HepG2 (cell line): Measurements from ENCODE around the gene SYNE1. TPM values are rescaled to one million over a fixed set of nuclear protein-coding genes. Genes with fewer than 3 reads are reported as not detected.

ENCODE experiments used
- ATAC-seq: fragments of 200-7000 bp; cut with Tn5 transposase; 3 replicates; pipeline ENCODE4 v1.9.1; 2020; ENCODE audit warnings: mild to moderate bottlenecking, moderate library complexity
- BruUV-seq: library from RNA; stranded (reverse); fragments of 400-500 nt; replicated peaks from 2 replicates; lab custom pipeline; 2021; lab: Mats Ljungman, UMichigan
- CTCF ChIA-PET: fragments of 300-600 bp; formaldehyde crosslinking; extraction: SDS; loops from one replicate; lab custom pipeline; 2021; ENCODE audit warnings: low total read pairs, inconsistent platforms, low intra/inter-chr PET ratio; lab: Yijun Ruan, JAX
- POLR2A ChIA-PET: fragments of 350-600 bp; sonication (Branson Sonifier 250); formaldehyde crosslinking; loops from one replicate; lab custom pipeline; 2020; ENCODE audit warnings: antibody characterized with exemption, inconsistent platforms; lab: Yijun Ruan, JAX
- DNase-seq: peaks from one replicate; pipeline ENCODE4 v3.0.0-alpha.2; 2015; ENCODE audit warnings: low spot score
- FAIRE-seq: peaks from 3 replicates; lab custom pipeline; 2011; peaks lifted over from hg19 to GRCh38; lab: Jason Lieb, UNC
- H2AFZ ChIP-seq: one replicate; pipeline ENCODE4 v1.6.1; 2011; ENCODE audit warnings: low read length, inconsistent platforms
- H3K27ac ChIP-seq: fragments of 300-600 bp; 3 replicates; pipeline ENCODE4 v1.8.0; 2011; ENCODE audit warnings: mixed run types, mild to moderate bottlenecking, mixed read lengths, low read length, inconsistent platforms; ENCODE audit not compliant: insufficient read depth; ENCODE audit errors: extremely low read length
- H3K27me3 ChIP-seq, 2 experiments: fragments of 200-600 bp in 1 of 2; 2 replicates in 1 of 2; 3 replicates in 1 of 2; pipeline versions ENCODE4 v1.6.0 to v1.8.0; 2011; ENCODE audit warnings: low read length in 2 of 2, mild to moderate bottlenecking in 2 of 2, moderate library complexity in 2 of 2, inconsistent platforms in 1 of 2; ENCODE audit not compliant: insufficient read depth in 2 of 2, control insufficient read depth in 1 of 2
- H3K36me3 ChIP-seq, 2 experiments: fragments of 200-600 bp in 1 of 2; replicated peaks in 1 of 2; 2 replicates in 1 of 2; 3 replicates in 1 of 2; pipeline versions ENCODE4 v1.5.1 to v1.8.0; 2011; ENCODE audit warnings: low read length in 2 of 2, inconsistent platforms in 1 of 2; ENCODE audit not compliant: insufficient read depth in 2 of 2, control insufficient read depth in 1 of 2
- H3K4me1 ChIP-seq: 2 replicates; pipeline ENCODE4 v1.5.1; 2012; ENCODE audit warnings: low read length, inconsistent platforms; ENCODE audit not compliant: insufficient read depth
- H3K4me2 ChIP-seq: 2 replicates; pipeline ENCODE4 v1.6.0; 2011; ENCODE audit warnings: low read depth, low read length, inconsistent platforms
- H3K4me3 ChIP-seq, 3 experiments: fragments of 200-600 bp in 1 of 3; sonication (generic), shearing (Covaris generic) in 1 of 3; replicated peaks in 1 of 3; 2 replicates each; pipeline ENCODE4 v1.5.1; 2011 to 2016; ENCODE audit warnings: low read length in 3 of 3, inconsistent platforms in 2 of 3, low read depth in 2 of 3, mild to moderate bottlenecking in 2 of 3, control low read depth in 1 of 3, mixed read lengths in 1 of 3; ENCODE audit not compliant: insufficient read depth in 1 of 3
- H3K79me2 ChIP-seq: one replicate; pipeline ENCODE4 v1.6.1; 2011; ENCODE audit warnings: low read length, inconsistent platforms; ENCODE audit not compliant: insufficient read depth
- H3K9ac ChIP-seq: 2 replicates; pipeline ENCODE4 v1.6.0; 2011; ENCODE audit warnings: mild to moderate bottlenecking, low read depth, low read length, inconsistent platforms; ENCODE audit not compliant: insufficient read depth
- H3K9me3 ChIP-seq: 2 replicates; pipeline ENCODE4 v1.5.1; 2012; ENCODE audit warnings: mild to moderate bottlenecking, low read length
- H4K20me1 ChIP-seq: 2 replicates; pipeline ENCODE4 v1.6.0; 2011; ENCODE audit warnings: inconsistent platforms, mild to moderate bottlenecking, low read length, moderate library complexity; ENCODE audit not compliant: insufficient read depth
- FOXC1 ChIP-seq: sonication (generic); formaldehyde crosslinking; IDR thresholded peaks from 2 replicates; pipeline ENCODE4 v1.8.0; 2022; ENCODE audit warnings: mild to moderate bottlenecking, missing genetic modification reagents, borderline replicate concordance
- HOXA7 ChIP-seq: sonication (generic); formaldehyde crosslinking; IDR thresholded peaks from 2 replicates; pipeline ENCODE4 v1.8.1; 2022; ENCODE audit warnings: mild to moderate bottlenecking, missing genetic modification reagents, moderate library complexity
- NBN ChIP-seq: fragments of 450-650 bp; conservative IDR thresholded peaks from 2 replicates; pipeline ENCODE4 v1.6.1; 2017
- NFKBIZ ChIP-seq: IDR thresholded peaks from 2 replicates; pipeline ENCODE4 v1.6.1; 2018; ENCODE audit warnings: missing genetic modification reagents, missing compliant biosample characterization
- RORA ChIP-seq: sonication (generic); formaldehyde crosslinking; IDR thresholded peaks from 2 replicates; pipeline ENCODE4 v1.5.0; 2020; ENCODE audit warnings: mild to moderate bottlenecking, missing genetic modification reagents, moderate library complexity
- ZNF224 ChIP-seq: sonication (generic); formaldehyde crosslinking; IDR thresholded peaks from 2 replicates; pipeline ENCODE4 v1.5.0; 2020; ENCODE audit warnings: mild to moderate bottlenecking, missing genetic modification reagents
- ZNF30 ChIP-seq: sonication (generic); formaldehyde crosslinking; IDR thresholded peaks from 2 replicates; pipeline ENCODE4 v1.5.0; 2020; ENCODE audit warnings: mild to moderate bottlenecking, missing genetic modification reagents
- ZNF468 ChIP-seq: sonication (generic); formaldehyde crosslinking; IDR thresholded peaks from 2 replicates; pipeline ENCODE4 v1.8.0; 2022; ENCODE audit warnings: mild to moderate bottlenecking, moderate library complexity, missing genetic modification reagents
- ZNF816 ChIP-seq: sonication (generic); formaldehyde crosslinking; IDR thresholded peaks from 2 replicates; pipeline ENCODE4 v1.8.0; 2022; ENCODE audit warnings: missing genetic modification reagents, mild to moderate bottlenecking, borderline replicate concordance
- WGBS: methylation state at CpG from one replicate; pipeline ENCODE4 v1.1.6; 2017; ENCODE audit warnings: low lambda C conversion rate; 5-methylcytosine and 5-hydroxymethylcytosine counted together
- in situ Hi-C: cut with HindIII; loops from 2 replicates; pipeline ENCODE4 v1.10.0; 2017; ENCODE audit warnings: low pct_unique_long_range_greater_than_20kb; ENCODE audit not compliant: extremely low pct_ligation_motif_present
- intact Hi-C: fragments of 100-400 bp; cut with micrococcal nuclease; formaldehyde crosslinking; loops from one replicate; pipeline ENCODE4 v1.10.0; 2022; ENCODE audit not compliant: unreplicated experiment
- polyA plus RNA-seq, 8 experiments: library from polyadenylated mRNA; depleted of rRNA in 3 of 8; stranded (reverse) in 7 of 8; unstranded in 1 of 8; fragments of >200 nt; fragmentation: Illumina TruSeq in 4 of 8; extraction: Trizol in 4 of 8; gene quantifications; 2 replicates each; pipeline versions ENCODE4 v1.2.1 to v1.2.3, GENCODE V29; 2011 to 2016; ENCODE audit warnings: low read depth in 4 of 8, missing spikeins in 1 of 8, mixed read lengths in 1 of 8; ENCODE audit not compliant: insufficient read depth in 1 of 8
- total RNA-seq, 5 experiments: library from RNA; depleted of rRNA; stranded (reverse); fragments of >200 nt; fragmentation: Illumina TruSeq; extraction: Trizol; gene quantifications; 2 replicates each; pipeline ENCODE4 v1.2.3, GENCODE V29; 2016; ENCODE audit warnings: low read depth in 1 of 5
- TF ChIP-seq, protein P1 (sequence below): sonication (generic); formaldehyde crosslinking; IDR thresholded peaks from 2 replicates; pipeline ENCODE4 v1.5.1; 2020; ENCODE audit warnings: mild to moderate bottlenecking, missing genetic modification reagents, borderline replicate concordance

The SYNE1 gene
- total and polyA plus RNA-seq, 2 of the 13 experiments (the other 11 are each of a cell fraction or from before 2014, with no cell fraction given) = 5.5 to 15.9 TPM

DNA sequence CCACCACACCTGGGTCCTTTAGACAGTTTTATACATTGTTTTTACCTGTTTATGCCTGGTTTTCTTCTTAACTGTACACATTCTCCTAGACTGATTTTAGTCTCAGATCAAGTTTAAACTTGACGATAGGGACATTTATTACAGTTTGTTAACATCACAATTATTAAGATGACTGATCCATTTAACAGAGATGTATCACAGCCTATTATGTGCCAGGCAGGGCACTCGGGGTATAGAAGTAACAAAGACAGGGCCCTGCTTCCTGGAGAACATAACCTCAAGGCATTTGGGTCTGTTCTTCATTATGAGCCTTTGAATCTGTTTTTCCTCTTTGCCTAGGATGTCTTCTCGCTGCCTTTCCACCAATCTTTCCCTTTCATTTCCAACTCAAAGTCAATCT is 449.2 kb downstream of the SYNE1 start:
- no peaks in the 10 kb centered on the region for H4K20me1 ChIP-seq
- H3K4me2 ChIP-seq = no peak overlapping the region
- CTCF ChIA-PET = no interaction called here
- no peak overlapping the region for H3K9ac ChIP-seq
- H3K4me3 ChIP-seq = no peak overlapping the region
- H3K9me3 ChIP-seq = no peaks in the 10 kb centered on the region
- H3K79me2 ChIP-seq = no peaks in the 10 kb centered on the region
- H3K4me1 ChIP-seq = peaks cover under 1% of the 10 kb centered on the region; the same call in 1 of the 2 replicates
- no peak for DNase-seq
- no peak overlapping the region for H2AFZ ChIP-seq
- no peaks in the 10 kb centered on the region for H3K27me3 ChIP-seq
- no peaks in the 10 kb centered on the region for H3K36me3 ChIP-seq
- no peak overlapping the region for H3K27ac ChIP-seq
- no TSS peak for BruUV-seq
- in situ Hi-C loops = no loop called here
- TF ChIP-seq NFKBIZ = no peak
- TF ChIP-seq RORA (CRISPR knock-in tag) = no peak
- TF ChIP-seq, protein P1, sequence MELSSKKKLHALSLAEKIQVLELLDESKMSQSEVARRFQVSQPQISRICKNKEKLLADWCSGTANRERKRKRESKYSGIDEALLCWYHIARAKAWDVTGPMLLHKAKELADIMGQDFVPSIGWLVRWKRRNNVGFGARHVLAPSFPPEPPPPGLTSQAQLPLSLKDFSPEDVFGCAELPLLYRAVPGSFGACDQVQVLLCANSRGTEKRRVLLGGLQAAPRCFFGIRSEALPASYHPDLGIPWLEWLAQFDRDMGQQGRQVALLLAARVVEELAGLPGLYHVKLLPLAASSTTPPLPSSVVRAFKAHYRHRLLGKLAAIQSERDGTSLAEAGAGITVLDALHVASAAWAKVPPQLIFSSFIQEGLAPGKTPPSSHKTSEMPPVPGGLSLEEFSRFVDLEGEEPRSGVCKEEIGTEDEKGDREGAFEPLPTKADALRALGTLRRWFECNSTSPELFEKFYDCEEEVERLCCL (CRISPR knock-in tag) = no peak
- TF ChIP-seq ZNF224 = no peak
- TF ChIP-seq ZNF468 = no peak
- no peak for TF ChIP-seq FOXC1 (CRISPR knock-in tag)
- no peak for TF ChIP-seq ZNF816 (CRISPR knock-in tag)
- no peak for TF ChIP-seq HOXA7 (CRISPR knock-in tag)
- no peak for TF ChIP-seq NBN
- no peak for TF ChIP-seq ZNF30 (CRISPR knock-in tag)
- TF ChIP-seq, all 625 proteins: peak for 0
- FAIRE-seq (no peak), ATAC-seq (no peak)
- POLR2A ChIA-PET = no interaction called here
- intact Hi-C loops = no loop called here
- WGBS = 79% methylated on average over 3 of the region's 3 CpGs
